NCI-H2029 treated with DMSO at 0.1 percent for 48 hours (cell line): ENCODE results near the gene UNC13A.
"Not testable (repeated sequence)": the region's sequence is repeated elsewhere in the genome, so short reads cannot be mapped to it uniquely, and the experiment has no call there.

ENCODE experiments used
- DNase-seq: peaks from one replicate; lab custom pipeline; 2025; lab: John Stamatoyannopoulos, UW

UNC13A gene

DNA sequence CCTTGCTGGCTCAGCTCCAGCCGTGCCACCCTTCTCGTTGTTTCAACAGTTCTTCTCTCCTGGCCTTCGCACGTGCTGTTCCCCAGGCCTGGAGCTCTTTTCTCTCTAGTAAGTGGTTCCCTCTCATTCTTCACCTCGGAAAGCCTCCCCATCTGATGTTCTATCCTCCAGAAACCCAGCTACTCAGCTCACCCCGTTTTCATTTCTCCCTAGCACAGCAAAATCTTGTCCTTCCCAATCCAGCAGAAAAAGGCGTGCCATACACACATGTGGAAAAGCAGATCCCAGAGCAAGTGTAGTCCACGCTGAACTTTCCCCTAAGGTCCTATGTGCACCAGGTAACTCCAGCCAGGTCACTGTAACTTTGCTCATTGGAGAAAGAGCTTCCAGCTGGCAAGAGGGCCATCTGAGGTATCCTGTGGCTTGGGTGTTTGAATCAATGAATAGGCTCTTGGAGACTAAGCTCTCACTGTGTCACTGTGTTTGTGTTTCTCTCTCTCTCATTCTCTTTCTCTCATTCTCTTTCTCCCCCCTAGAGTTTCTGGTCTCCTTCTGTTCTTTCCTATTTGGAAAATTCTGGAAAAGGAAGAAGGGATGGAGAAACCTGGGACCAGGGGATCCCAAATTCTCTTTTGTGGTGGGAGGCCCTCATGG lies 83.7 kb downstream of the UNC13A start:
- no peak for DNase-seq

DNA sequence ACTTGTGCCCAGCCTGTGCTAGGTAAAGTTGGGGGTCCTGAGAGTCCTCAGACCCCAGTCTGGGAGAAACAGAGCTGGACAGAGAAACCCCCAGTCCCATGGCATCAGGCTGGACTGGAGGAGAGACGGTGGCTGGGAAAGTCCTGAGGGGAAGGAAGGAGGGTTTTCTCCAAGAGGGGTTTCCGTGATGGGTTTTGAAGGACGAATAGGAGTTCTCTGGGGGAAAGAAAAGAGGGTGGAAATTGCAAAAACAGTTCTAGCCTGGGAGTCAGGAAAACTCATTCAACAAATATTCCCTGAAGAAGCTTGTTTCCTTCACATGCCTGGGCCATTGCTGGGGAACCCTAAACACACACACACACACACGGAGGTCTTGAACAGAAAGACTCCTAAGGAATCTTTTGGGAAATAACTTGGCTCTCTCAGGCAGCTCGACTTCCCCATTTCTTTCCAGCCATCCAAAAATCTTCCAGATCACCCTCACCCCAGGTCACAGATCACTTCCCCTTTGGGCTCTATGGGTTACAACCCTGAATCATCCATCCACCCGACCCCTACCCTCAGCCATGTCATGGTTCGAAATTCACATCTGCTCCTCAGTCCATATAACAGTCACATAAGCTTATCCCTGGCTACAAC lies 85.2 kb downstream of the UNC13A start:
- no peak for DNase-seq

DNA sequence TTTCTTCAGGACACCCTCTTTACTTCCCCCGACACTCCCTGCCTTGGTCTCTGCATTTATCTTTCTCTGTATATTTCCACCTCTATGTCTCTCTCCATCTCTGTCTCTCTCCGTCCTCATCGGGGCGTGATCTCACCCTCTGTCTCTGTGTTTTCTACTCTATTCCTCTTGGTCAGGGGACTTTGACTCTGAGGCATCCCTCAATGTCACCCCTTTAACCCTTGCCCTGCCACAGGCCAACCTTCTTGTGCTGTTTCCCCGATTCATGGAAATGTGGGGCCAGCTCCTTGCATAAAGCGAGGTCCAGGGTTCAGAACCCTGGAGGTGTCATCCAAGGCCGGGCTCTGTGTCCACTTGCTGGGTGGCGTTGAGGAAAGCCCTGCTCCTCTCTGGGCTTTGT lies 85.9 kb downstream of the UNC13A start:
- no peak for DNase-seq

DNA sequence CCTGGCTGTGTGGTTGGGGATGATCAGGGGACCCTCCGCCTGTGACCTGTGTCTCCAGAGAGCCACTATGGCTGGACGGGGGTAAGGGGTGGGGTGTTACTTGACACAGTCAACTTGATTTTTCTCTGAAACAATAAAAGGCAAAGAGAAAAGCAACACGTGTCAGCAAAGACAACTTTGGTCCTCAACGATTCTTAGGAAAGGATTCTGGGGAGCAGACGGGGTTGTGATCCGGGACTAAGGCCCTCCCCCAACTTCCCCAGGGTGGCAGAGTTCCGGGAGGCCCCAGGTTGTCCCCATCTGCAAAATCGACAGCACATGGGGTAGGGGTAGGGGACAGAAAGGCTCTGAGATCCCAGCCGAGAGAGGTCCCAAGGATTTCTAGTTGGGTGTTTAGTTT lies 86.5 kb downstream of the UNC13A start:
- no peak for DNase-seq

DNA sequence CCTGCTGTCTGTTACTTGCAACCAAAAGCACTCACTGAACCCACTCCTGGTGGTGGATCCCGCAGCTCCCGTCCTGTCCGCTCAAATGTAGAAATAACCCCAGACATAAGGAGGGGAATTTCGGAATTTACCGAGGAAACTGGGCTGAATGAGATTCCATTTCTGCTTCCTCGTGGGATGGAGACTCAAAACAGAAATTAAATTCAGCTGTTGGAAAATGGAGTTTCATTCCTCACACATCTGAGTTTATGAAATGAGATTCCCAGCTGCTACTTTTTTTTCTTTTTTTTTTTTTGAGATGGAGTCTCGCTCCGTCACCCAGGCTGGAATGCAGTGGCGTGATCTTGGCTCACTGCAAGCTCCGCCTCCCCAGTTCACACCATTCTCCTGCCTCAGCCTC lies 88.4 kb downstream of the UNC13A start:
- no peak for DNase-seq

DNA sequence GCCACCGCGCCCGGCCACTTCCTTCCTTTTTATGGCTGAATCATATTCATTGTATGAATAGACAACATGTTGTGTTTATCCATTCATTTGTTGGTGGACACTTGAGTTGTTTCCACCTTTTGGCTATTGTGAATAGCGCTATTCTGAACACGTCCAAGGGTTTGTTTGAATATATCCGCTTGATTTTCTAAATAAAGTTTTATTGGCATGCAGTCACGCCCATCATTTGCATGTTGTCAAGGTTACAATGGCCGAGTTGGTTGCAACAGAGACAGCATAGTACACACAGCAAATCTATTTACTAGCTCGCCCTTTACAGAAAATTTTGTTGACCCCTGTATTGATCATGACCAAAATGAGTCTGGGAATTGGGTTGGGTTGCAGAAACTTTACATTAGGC lies 89.2 kb downstream of the UNC13A start:
- no peak for DNase-seq

DNA sequence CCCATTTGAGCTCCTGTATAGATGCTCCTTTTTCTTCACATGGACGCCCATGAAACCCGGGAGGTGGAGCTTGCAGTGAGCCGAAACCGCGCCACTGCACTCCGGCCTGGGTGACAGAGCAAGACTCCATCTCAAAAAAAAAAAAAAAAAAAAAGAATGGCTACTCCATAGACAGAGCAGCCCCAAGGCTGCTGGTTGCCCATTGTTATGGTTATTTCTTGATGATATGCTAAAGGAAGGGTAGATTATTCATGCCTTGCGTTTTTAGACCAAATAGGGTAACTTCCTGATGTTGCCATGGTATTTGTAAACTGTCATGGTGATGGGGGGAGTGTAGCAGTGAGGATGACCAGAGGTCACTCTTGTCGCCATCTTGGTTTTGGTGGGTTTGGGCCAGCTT lies 90.1 kb downstream of the UNC13A start:
- DNase-seq: not testable (repeated sequence)

DNA sequence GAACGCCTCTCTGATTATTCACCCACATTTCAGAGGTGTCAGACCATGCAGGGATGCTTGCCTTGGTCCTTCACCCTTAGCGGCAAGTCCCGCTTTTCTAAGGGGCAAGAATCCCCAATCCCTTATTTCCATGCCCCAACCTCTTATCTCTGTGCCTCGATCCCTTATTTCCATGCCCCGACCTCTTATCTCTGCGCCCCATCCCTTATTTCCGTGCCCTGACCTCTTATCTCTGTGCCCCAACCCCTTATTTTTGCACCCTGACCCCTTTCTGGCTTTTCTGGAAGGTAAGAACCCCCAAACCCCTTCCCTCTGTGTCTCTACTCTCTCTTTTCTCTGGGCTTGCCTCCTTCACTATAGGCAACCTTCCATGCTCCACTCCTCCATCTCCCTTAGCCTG lies 93.9 kb downstream of the UNC13A start:
- DNase-seq: not testable (repeated sequence)

DNA sequence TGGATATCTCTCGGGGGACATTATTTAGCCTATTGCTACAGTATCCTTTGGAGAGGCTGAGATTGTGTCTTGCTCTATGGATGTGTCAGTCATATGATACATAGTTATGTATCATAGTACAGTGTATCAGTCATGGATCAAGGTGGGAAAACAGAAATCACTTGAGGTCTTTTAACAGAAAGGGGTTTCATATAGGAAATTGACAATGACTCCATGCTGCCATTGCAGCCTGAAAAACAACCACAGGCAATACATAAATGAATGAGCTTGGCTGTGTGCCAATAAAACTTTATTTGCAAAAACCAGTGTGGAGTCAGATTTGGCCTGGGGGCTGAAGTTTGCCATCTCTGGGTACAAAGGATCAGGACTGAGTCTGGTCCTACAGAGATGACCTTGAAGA lies 97.3 kb downstream of the UNC13A start:
- DNase-seq: no peak

DNA sequence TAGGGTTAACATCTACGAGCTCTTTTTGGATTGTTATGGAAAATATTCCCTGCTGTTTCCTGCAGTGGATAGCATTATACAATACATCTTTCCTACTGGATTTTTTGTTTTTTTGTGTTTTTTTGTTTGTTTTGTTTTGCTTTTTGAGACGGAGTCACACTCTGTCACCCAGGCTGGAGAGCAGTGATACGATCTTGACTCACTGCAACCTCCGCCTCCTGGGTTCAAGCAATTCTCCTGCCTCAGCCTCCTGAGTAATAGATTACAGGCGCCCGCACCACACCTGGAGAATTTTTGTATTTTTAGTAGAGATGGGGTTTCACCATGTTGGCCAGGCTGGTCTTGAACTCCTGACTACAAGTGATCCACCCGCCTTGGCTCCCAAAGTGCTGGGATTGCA lies 102.8 kb downstream of the UNC13A start:
- not testable (repeated sequence) for DNase-seq

DNA sequence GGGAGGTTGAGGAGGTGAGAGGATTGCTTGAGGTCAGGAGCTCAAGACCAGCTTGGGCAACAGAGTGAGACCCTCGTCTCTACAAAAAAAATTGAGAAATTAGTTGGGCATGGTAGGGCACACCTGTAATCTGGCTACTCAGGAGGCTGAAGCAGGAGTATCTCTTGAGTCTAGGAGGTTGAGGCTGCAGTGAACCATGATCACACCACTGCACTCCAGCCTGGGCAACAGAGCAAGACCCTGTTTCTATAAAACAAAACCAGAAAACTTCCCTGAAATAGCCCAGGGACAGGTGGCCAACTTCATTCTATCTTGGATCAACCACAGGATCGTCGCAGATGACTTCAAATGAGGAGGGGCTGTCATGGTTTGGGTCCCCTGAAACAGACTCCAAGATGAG lies 104.0 kb downstream of the UNC13A start:
- no peak for DNase-seq

DNA sequence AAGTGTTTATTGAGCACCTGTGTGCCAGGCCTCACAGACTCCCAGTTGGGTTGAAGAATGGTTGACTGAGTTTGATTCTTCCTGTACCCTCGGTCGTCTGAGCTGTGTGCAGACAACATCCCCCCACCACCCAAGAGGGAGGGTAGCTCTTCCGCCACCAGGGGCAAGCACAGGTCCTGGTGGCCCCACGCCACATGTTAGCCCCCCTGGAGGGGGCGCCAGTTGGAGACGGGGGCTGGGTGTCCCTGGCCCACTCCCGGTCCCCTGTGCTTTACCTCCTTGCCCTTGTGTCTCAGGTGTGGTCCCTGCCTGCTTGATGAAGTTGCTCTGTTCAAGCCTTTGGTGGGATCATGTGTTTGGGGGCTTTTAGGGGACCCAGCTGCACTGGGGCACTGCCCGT lies 105.5 kb downstream of the UNC13A start:
- no peak for DNase-seq

DNA sequence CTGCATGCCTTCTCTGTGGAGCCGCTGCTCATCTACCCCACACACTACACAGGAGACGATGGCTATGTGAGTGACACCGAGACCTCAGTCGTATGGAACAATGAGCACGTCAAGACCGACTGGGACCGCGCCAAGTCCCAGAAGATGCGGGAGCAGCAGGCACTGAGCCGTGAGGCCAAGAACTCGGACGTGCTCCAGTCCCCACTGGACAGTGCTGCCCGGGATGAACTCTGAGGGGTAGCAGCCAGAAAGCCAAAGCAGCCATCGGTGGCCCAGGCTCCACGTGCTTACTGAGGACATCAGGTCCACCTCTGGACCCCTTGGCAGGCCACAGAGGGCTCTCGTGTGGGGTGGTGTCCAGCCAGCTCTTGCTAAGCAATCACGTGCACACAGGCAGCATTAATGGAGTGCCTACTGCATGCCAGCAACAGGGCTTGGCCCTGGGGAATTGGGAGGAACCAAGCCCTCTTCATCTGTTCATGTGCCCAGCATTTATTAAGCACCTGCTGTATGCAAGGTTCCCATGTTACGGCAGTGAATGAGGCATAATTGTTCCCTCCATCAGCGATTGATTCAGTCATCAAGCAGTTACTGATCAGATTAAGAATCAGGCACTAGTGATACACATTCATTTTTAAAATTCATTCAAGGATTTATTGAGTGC lies 106.8 kb downstream of the UNC13A start:
- DNase-seq: no peak

DNA sequence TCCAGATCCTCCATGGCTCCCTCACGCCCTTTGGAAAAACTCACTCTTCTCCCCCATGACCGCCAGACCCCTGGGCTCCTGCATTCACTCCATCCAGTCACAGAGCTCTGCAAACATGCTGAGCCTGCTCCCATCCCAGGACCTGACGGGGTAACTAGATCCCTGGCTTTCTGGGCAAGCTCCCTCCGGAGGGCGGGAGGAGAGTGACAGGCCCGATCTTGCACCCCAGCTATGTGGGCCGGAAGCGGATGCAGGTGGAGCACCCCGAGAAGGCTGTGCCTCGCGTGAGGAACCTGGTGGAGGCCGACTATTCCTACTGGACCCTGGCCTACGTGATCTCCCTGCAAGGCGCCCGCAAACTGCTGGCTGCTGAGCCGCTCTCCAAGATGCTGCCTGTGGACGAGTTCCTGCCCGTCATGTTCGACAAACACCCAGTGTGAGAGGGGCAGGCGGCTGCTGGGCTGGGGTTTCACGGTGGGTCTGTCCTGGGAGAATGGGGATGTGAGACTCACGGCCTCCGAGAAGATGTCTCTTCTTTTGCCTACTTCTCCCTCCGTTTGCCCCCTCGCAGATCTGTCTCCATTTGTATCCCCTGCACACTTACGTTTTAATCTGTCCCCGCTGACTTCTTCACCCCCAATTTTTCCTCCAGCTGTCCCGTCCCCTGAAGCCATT lies 107.5 kb downstream of the UNC13A start:
- DNase-seq: no peak

DNA sequence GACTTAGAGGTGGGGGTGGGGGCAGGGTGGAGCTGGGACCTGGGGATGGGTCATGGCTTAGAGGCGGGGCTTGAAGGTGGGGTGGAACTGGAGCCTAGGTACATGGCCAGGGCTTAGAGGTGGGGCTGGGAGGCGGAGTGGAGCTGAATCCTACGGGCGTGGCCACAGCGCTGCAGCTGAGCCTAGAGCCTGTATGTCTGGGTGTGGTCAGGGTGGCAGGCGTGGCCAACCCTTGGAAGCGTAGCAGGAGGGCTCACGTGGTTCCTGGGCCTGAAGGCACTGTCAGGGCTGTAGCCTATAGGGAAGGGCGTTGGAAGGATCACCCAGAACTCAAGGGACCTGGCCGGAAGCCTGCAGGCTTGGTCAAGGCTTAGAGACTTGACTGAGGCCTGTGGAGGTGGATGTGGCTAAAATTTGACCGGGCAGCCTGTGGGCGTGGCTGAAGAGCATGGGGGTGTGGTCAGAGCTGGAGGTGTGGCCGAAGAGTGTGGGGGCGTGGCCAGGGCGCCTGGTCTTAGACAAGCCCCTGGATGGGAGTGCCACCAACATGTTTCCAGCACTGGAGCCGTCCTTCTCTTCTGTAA lies 108.4 kb downstream of the UNC13A start:
- DNase-seq: no peak

DNA sequence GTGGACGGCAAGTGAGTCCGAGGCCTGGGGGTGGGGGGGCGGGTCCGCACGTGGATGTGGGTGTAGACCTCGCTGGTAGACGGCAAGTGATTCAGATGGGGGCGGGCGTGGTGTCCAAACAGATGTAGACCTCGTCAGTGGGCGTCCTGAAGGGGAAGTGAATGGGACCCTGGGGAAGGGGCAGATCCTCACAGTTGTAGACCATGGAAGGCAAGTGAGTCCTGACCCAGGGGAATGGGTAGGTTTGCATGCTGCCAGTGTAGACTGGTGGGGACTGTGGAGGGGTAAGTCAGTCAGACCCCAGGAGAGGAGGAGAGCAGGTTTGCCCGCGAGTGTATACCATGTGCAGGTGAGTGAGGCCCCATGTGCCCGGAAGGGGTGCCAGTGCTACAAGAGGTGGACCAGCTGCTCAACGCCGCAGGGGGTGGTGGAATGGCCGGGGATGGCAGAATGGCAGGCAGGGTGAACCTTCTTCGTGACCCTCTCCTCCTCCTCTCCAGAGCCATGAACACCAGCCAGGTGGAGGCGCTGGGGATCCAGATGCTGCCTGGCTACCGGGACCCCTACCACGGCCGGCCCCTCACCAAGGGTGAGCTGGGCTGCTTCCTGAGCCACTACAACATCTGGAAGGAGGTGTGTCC lies 110.6 kb downstream of the UNC13A start:
- DNase-seq: no peak

DNA sequence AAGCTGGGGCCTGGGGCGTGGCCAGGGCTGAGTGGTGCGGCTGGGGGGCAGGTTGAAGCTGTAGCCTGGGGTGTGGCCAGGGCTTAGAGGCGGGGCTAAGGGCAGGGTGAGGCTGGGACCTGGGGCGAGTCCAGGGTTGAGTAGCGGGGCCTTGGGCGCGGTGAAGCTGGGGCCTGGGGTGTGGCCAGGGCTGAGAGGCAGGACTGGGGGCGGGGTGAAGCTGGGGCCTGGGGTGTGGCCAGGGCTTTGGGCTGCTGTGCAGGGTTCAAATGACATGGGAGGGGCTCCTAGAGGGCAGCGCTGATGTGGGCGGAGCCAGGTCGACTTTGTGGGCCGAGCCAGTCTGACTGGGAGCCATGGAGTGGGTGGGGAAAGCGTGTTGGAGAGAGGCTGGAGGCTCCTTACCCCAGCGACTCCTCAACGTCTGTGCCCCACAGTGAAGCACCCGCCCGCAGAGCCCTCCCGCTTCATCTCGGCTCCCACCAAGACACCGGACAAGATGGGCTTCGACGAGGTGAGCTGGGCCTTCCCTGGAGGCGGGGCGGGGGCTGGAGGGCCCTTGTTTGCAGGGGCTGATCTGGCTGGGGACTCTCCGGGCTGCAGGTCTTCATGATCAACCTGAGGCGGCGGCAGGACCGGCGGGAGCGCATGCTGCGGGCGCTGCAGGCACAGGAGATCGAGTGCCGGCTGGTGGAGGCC lies 111.2 kb downstream of the UNC13A start:
- no peak for DNase-seq

DNA sequence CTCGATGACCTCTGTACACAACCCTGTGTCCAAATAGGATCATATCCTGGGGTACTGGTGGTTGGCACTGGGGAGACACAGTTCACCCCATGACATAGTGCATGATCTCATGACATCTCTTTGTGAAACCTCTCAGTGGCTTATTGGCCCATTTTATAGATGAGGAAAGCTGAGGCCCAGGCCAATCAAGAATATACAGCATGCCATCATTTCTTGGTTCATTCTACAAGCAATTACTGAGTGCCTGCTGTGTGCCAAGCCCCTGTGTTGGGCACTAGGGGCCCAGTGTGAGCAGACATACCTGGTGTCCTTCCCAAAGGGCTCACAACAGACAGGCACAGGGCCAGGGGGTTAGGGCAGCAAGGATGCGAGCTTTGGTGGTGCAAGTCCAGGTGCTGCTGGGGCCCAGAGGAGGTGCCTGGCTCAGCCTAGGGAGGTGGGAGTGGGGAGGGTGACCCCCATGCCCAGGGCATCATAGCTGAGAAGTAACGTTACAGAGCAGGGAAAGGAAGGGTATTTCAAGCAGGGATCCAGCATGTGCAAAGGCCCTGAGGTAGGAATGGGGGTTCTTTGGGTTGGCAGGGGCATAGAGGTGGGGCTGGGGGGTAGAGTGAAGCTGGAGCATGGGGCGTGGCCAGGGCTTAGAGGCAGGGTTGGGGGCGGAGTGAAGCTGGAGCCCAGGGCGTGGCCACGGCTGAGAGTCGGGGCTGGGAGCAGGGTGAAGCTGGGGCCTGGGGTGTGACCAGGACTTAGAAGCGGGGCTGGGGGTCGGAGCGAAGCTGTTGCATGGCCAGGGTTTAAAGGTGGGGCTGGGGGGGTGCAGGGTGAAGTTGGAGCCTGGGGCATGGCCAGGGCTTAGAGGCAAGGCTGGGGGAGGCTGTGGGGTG lies 112.0 kb downstream of the UNC13A start:
- no peak for DNase-seq

DNA sequence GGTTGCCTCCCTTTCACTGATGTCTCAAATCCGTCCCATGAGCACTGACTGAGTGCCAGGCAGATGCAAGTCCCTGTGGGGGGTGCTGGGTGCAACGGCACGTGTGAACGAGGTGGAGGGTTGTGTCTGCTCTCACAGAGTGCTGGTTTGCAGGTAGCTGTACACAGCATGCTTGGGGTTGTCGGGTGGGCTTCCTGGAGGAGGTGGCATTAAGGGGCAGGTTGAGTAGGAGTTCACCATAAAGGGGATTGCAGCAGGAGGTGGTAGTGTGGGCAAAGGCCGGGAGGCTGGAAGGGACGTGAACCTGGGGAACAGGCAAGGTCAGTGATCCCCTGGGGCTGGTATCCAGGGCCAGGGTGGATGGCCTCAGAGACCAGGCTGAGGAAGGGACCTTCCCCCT lies 115.5 kb downstream of the UNC13A start:
- DNase-seq: no peak

DNA sequence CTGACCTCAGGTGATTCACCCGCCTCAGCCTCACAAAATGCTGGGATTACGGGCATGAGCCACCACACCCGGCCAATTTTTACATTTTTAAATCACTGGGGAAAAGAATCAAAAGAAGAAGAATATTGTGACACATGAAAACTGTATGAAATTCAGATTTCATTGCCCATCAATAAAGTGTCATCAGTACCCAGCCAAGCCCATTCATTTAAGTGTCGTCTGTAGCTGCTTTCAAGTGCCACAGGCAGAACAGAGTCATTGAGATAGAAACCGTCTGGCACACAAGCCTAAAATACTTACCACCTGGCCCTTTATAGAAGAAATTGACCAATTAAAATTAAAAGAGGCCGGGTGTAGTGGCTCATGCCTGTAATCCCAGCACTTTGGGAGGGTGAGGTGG lies 117.4 kb downstream of the UNC13A start:
- DNase-seq: peak; percentile 60
